ENCODE measurements around the gene ING4. TPM values are rescaled to one million over a fixed set of nuclear protein-coding genes. Genes with fewer than 3 reads are reported as not detected.

ING4 gene
- total RNA-seq, 1 experiment from 2014 or later, result 23.8 TPM

- CTCF ChIA-PET, result no interaction called here
- Histone ChIP-seq H3K36me3 (ENCODE audit: low read depth, low read length) (no peaks in the 10 kb centered on the region), H3K9me2 (replicated peaks; ENCODE audit: low read length) (no peaks in the 10 kb centered on the region), H3K4me3 (ENCODE audit: low read length) (no peak overlapping the region), H3K4me1 (ENCODE audit: insufficient read depth, low read length) (no peaks in the 10 kb centered on the region), H3K9ac (ENCODE audit: low read length) (no peak overlapping the region), H3K9me3 (ENCODE audit: low read length) (no peaks in the 10 kb centered on the region), H3K27ac (ENCODE audit: low read length) (no peak overlapping the region), H3K79me2 (ENCODE audit: low read length) (no peaks in the 10 kb centered on the region), H4K20me1 (ENCODE audit: low read length) (no peaks in the 10 kb centered on the region), H3K27me3 (ENCODE audit: low read length) (peaks cover 30% of the 10 kb centered on the region), H3F3A (ENCODE audit: low read length, unreplicated experiment) (no peaks in the 10 kb centered on the region), H2AFZ (ENCODE audit: low read length) (no peak overlapping the region), H3K4me2 (ENCODE audit: low read length) (no peak overlapping the region)
- no peak for ATAC-seq
- TF ChIP-seq EZH2 (IDR thresholded peaks at IDR 0.05; ENCODE audit: low read length, unreplicated experiment) (no peak), CTCF (conservative IDR thresholded peaks at IDR 0.05; ENCODE audit: low read depth, low read length) (no peak), EZH2phosphoT487 (IDR thresholded peaks at IDR 0.05; ENCODE audit: borderline replicate concordance, low read length) (no peak)
- intact Hi-C loops (cut with micrococcal nuclease), result loop anchor here (5.0 kb wide), 1 partner anchor 80 kb away; no protein-coding TSS in a partner anchor
- BruUV-seq (replicated peaks), result no TSS peak
- POLR2A ChIA-PET (ENCODE audit: unreplicated experiment), result interaction anchor here (0.7 kb wide), 1 partner anchor 22 kb away, joined by 3 read pairs; no protein-coding TSS in a partner anchor
- no peak for DNase-seq
These were observed 34.0 kb upstream of the ING4 start for GRCh38 chr12:6696690-6697583.

GRCh38 chr12:6695313-6696045 is 32.6 kb upstream of the ING4 start:
- TF ChIP-seq CTCF (conservative IDR thresholded peaks at IDR 0.05; ENCODE audit: low read depth, low read length), result no peak
- TF ChIP-seq EZH2 (IDR thresholded peaks at IDR 0.05; ENCODE audit: low read length, unreplicated experiment), result no peak
- TF ChIP-seq EZH2phosphoT487 (IDR thresholded peaks at IDR 0.05; ENCODE audit: borderline replicate concordance, low read length), result no peak
- no peaks in the 10 kb centered on the region for H4K20me1 ChIP-seq (ENCODE audit: low read length)
- H3K36me3 ChIP-seq (ENCODE audit: low read depth, low read length), result no peaks in the 10 kb centered on the region
- H3K9me3 ChIP-seq (ENCODE audit: low read length), result no peaks in the 10 kb centered on the region
- H3K9me2 ChIP-seq (replicated peaks; ENCODE audit: low read length), result no peaks in the 10 kb centered on the region
- H3K27me3 ChIP-seq (ENCODE audit: low read length), result peaks cover 18% of the 10 kb centered on the region
- no TSS peak for BruUV-seq (replicated peaks)
- H3K27ac ChIP-seq (ENCODE audit: low read length), result no peak overlapping the region
- DNase-seq, result no peak
- no peak overlapping the region for H2AFZ ChIP-seq (ENCODE audit: low read length)
- no peak overlapping the region for H3K9ac ChIP-seq (ENCODE audit: low read length)
- H3K4me3 ChIP-seq (ENCODE audit: low read length), result no peak overlapping the region
- ChIA-PET CTCF (no interaction called here), POLR2A (ENCODE audit: unreplicated experiment) (no interaction called here)
- intact Hi-C loops (cut with micrococcal nuclease), result loop anchor here (5.0 kb wide), 1 partner anchor 78 kb away; no protein-coding TSS in a partner anchor
- ATAC-seq, result no peak
- no peak overlapping the region for H3K4me2 ChIP-seq (ENCODE audit: low read length)
- H3K4me1 ChIP-seq (ENCODE audit: insufficient read depth, low read length), result no peaks in the 10 kb centered on the region
- peaks cover under 1% of the 10 kb centered on the region; the same call in 1 of the 2 replicates for H3K79me2 ChIP-seq (ENCODE audit: low read length)
- no peaks in the 10 kb centered on the region for H3F3A ChIP-seq (ENCODE audit: low read length, unreplicated experiment)

Data from PC-3 (cell line).